K562 (cell line): ENCODE measurements around the gene GBA2. TPM values are rescaled to one million over a fixed set of nuclear protein-coding genes. Genes with fewer than 3 reads are reported as not detected.

ENCODE experiments used
- ARID2 ChIP-seq: fragments of 450-650 bp; IDR thresholded peaks from 2 replicates; pipeline ENCODE4 v1.6.1; 2017; ENCODE audit warnings: antibody characterized with exemption, mild to moderate bottlenecking
- ATF2 ChIP-seq: sonication (generic); formaldehyde crosslinking; IDR thresholded peaks from 2 replicates; pipeline ENCODE4 v1.8.1; 2022; ENCODE audit warnings: missing genetic modification reagents
- CHD2 ChIP-seq: IDR thresholded peaks from 2 replicates; pipeline ENCODE4 v1.6.1; 2011; ENCODE audit warnings: low read depth, low read length
- ELF2 ChIP-seq: fragments of 250-450 bp; sonication (Bioruptor Pico); IDR thresholded peaks from 2 replicates; pipeline ENCODE4 v1.5.0; 2021; ENCODE audit warnings: mild to moderate bottlenecking
- GABPB1 ChIP-seq: sonication (generic); formaldehyde crosslinking; IDR thresholded peaks from 2 replicates; pipeline ENCODE4 v1.8.0; 2022; ENCODE audit warnings: mild to moderate bottlenecking, missing genetic modification reagents
- L3MBTL2 ChIP-seq: fragments of 450-650 bp; IDR thresholded peaks from 2 replicates; pipeline ENCODE4 v1.6.1; 2016; ENCODE audit warnings: mild to moderate bottlenecking, moderate library complexity
- MYC ChIP-seq, 2 experiments: fragments of 250-450 bp in 1 of 2; sonication (Bioruptor Pico) in 1 of 2; IDR thresholded peaks; 2 replicates each; pipeline versions ENCODE4 v1.5.1 to v1.6.1; 2012 to 2021; ENCODE audit warnings: low read depth in 2 of 2, borderline replicate concordance in 1 of 2, improper control_type of control experiment in 1 of 2, low read length in 1 of 2, mild to moderate bottlenecking in 1 of 2, moderate library complexity in 1 of 2
- NR0B1 ChIP-seq: fragments of 450-650 bp; IDR thresholded peaks from one replicate; pipeline ENCODE4 v1.6.1; 2018; ENCODE audit warnings: mild to moderate bottlenecking, moderate library complexity; ENCODE audit not compliant: partially characterized antibody
- POLR2G ChIP-seq: fragments of 200-400 bp; formaldehyde crosslinking; IDR thresholded peaks from 2 replicates; pipeline ENCODE4 v1.6.1; 2017; ENCODE audit warnings: low read depth, mild to moderate bottlenecking, antibody characterized with exemption, low read length, moderate library complexity
- SAP30 ChIP-seq: fragments of 200-600 bp; sonication (generic); IDR thresholded peaks from 2 replicates; pipeline ENCODE4 v1.6.1; 2012; ENCODE audit warnings: borderline replicate concordance, low read depth, mild to moderate bottlenecking, moderate library complexity, low read length, control low read depth, inconsistent platforms; ENCODE audit not compliant: insufficient read depth, poor library complexity, severe bottlenecking
- TEAD1 ChIP-seq, 2 experiments: fragments of 450-650 bp in 1 of 2; sonication (generic) in 1 of 2; formaldehyde crosslinking; IDR thresholded peaks; 2 replicates each; pipeline versions ENCODE4 v1.4.0 to v1.8.0; 2020 to 2022; ENCODE audit warnings: mild to moderate bottlenecking in 2 of 2, missing genetic modification reagents in 1 of 2
- ZBTB40 ChIP-seq, 2 experiments: fragments of 450-650 bp in 1 of 2; sonication (generic) in 1 of 2; formaldehyde crosslinking in 1 of 2; IDR thresholded peaks; 2 replicates each; pipeline versions ENCODE4 v1.7.1 to v1.9.0; 2016 to 2022; ENCODE audit warnings: inconsistent platforms in 1 of 2, mild to moderate bottlenecking in 1 of 2, missing genetic modification reagents in 1 of 2
- ZKSCAN1 ChIP-seq: fragments of 150-350 bp; IDR thresholded peaks from 2 replicates; pipeline ENCODE4 v1.6.1; 2016; ENCODE audit warnings: low read depth, low read length
- polyA plus RNA-seq, 8 experiments: library from polyadenylated mRNA; depleted of rRNA in 4 of 8; stranded (reverse) in 5 of 8; unstranded in 3 of 8; fragments of >200 nt; fragmentation: Nextera tagmentation in 2 of 8; fragmentation: Illumina TruSeq in 1 of 8; extraction: Ambion mirVana in 2 of 8; extraction: Trizol in 1 of 8; gene quantifications; 2 replicates each; pipeline versions ENCODE4 v1.2.1 to v1.2.3, GENCODE V29; 2011 to 2014; ENCODE audit warnings: inconsistent platforms in 1 of 8, missing spikeins in 1 of 8
- total RNA-seq, 7 experiments: library from RNA; depleted of rRNA in 6 of 7; stranded (reverse); fragments of >200 nt in 6 of 7; fragmentation: Illumina TruSeq in 2 of 7; extraction: Trizol in 2 of 7; gene quantifications; 2 replicates each; pipeline versions ENCODE4 v1.2.1 to v1.2.3, GENCODE V29; 2011 to 2021; ENCODE audit warnings: low replicate concordance in 1 of 7

Gene GBA2
- total and polyA plus RNA-seq, 9 of the 15 experiments (the other 6 are each of a cell fraction or from before 2014, with no cell fraction given) = 14.1 to 60.4 (median 32.1) TPM

GRCh38 chr9:35732185-35732799 is 16.7 kb downstream of the GBA2 start, which contains the start of the genes CREB3 and TLN1 (continued):
- TF ChIP-seq MYC (IDR thresholded peaks at IDR 0.05; ENCODE audit: low read depth, low read length) = peak; percentile 57
- TF ChIP-seq MYC (CRISPR knock-in tag; IDR thresholded peaks at IDR 0.05; ENCODE audit: borderline replicate concordance, low read depth) = no peak
- TF ChIP-seq CHD2 = no peak
- TF ChIP-seq L3MBTL2 = 0 out of 2 replicates have a peak, but pooled peaks have one; percentile 49
- no peak for TF ChIP-seq NR0B1
- peak; percentile 95 for TF ChIP-seq ZBTB40 (IDR thresholded peaks at IDR 0.05)
- no peak for TF ChIP-seq ZBTB40 (CRISPR knock-in tag; IDR thresholded peaks at IDR 0.05)
- peak in 1 of 2 experiments; percentile 76; a peak in 2 of 4 replicates for TF ChIP-seq TEAD1 (CRISPR knock-in tag; IDR thresholded peaks at IDR 0.05)
- TF ChIP-seq ZKSCAN1 = 0 out of 2 replicates have a peak, but pooled peaks have one; percentile 22
- TF ChIP-seq ARID2 = no peak
- no peak for TF ChIP-seq ATF2 (CRISPR knock-in tag)
- TF ChIP-seq GABPB1 (CRISPR knock-in tag) = peak; percentile 98
- TF ChIP-seq ELF2 = peak; percentile 71; the same call in 1 of the 2 replicates
- peak; percentile 95 for TF ChIP-seq POLR2G
- TF ChIP-seq SAP30 = peak; percentile 68
